DOHH2 (cell line): ENCODE data around the gene CATSPER3.

Experiments
- H3F3A ChIP-seq: fragments of 200-600 bp; sonication (generic), shearing (Covaris generic); 2 replicates; pipeline ENCODE4 v1.6.0; 2016; ENCODE audit warnings: antibody characterized with exemption, mild to moderate bottlenecking; ENCODE audit not compliant: control insufficient read depth, insufficient read depth
- H3K27ac ChIP-seq: fragments of 200-600 bp; sonication (generic); 2 replicates; pipeline ENCODE4 v1.5.1; 2014; ENCODE audit warnings: low read depth, mild to moderate bottlenecking, low read length, moderate library complexity
- H3K27me3 ChIP-seq: fragments of 200-600 bp; sonication (generic); 2 replicates; pipeline ENCODE4 v1.6.1; 2014; ENCODE audit warnings: mild to moderate bottlenecking, low read length, mixed read lengths; ENCODE audit not compliant: control insufficient read depth
- H3K36me3 ChIP-seq: fragments of 200-600 bp; sonication (generic); 2 replicates; pipeline ENCODE4 v1.6.1; 2014; ENCODE audit warnings: mild to moderate bottlenecking, low read length, moderate library complexity, mixed read lengths; ENCODE audit not compliant: control insufficient read depth
- H3K4me1 ChIP-seq: fragments of 200-600 bp; sonication (generic); 2 replicates; pipeline ENCODE4 v1.6.1; 2014; ENCODE audit warnings: mild to moderate bottlenecking, low read length, mixed read lengths; ENCODE audit not compliant: control insufficient read depth
- H3K4me2 ChIP-seq: fragments of 200-600 bp; sonication (generic); 2 replicates; pipeline ENCODE4 v1.6.0; 2014; ENCODE audit warnings: mild to moderate bottlenecking, low read length, moderate library complexity
- H3K4me3 ChIP-seq: fragments of 200-600 bp; sonication (generic); 2 replicates; pipeline ENCODE4 v1.5.1; 2014; ENCODE audit warnings: mild to moderate bottlenecking, low read length, mixed read lengths
- H3K79me2 ChIP-seq: fragments of 200-600 bp; sonication (generic); 2 replicates; pipeline ENCODE4 v1.6.1; 2014; ENCODE audit warnings: mild to moderate bottlenecking, low read length, mixed read lengths; ENCODE audit not compliant: control insufficient read depth
- H3K9me2 ChIP-seq: fragments of 200-600 bp; sonication (generic); replicated peaks from 2 replicates; pipeline ENCODE4 v1.6.1; 2014; ENCODE audit warnings: mild to moderate bottlenecking, low read length, mixed read lengths; ENCODE audit not compliant: control insufficient read depth
- H3K9me3 ChIP-seq: fragments of 200-600 bp; sonication (generic); 2 replicates; pipeline ENCODE4 v1.6.1; 2014; ENCODE audit warnings: antibody characterized with exemption, low read length, mixed read lengths; ENCODE audit not compliant: control insufficient read depth, insufficient read depth
- H4K20me1 ChIP-seq: fragments of 200-600 bp; sonication (generic); 2 replicates; pipeline ENCODE4 v1.6.0; 2014; ENCODE audit warnings: low read depth, mild to moderate bottlenecking, antibody characterized with exemption, low read length, moderate library complexity; ENCODE audit not compliant: control insufficient read depth, insufficient read depth
- EZH2phosphoT487 ChIP-seq: fragments of 200-600 bp; sonication (generic); IDR thresholded peaks from 2 replicates; pipeline ENCODE4 v1.6.1; 2017; ENCODE audit warnings: borderline replicate concordance, mild to moderate bottlenecking, antibody characterized with exemption, low read length, moderate library complexity, mixed read lengths
- TF ChIP-seq, protein P1 (sequence below): fragments of 200-600 bp; sonication (generic); IDR thresholded peaks from one replicate; pipeline ENCODE4 v1.5.1; 2014; ENCODE audit warnings: antibody characterized with exemption, mild to moderate bottlenecking, low read depth, low read length; ENCODE audit not compliant: poor library complexity, severe bottlenecking

Gene CATSPER3

GRCh38 chr5:134967607-134968006 lies at the start of gene CATSPER3:
CATSPER3 (plus strand) TSS chr5:134967907; CDS start chr5:134967992, 85 bp downstream.
- Histone ChIP-seq H3K9me2 (no peaks in the 10 kb centered on the region), H3K4me3 (no peak within 1 kb of the TSS), H3K27me3 (no peaks in the 10 kb centered on the region), H3K9me3 (no peaks in the 10 kb centered on the region), H3K4me1 (no peaks in the 10 kb centered on the region), H3K4me2 (no peak within 1 kb of the TSS), H4K20me1 (no peaks in the 10 kb centered on the region), H3K36me3 (peaks cover 8% of the 10 kb centered on the region; the same call in 1 of the 2 replicates), H3K27ac (no peak within 1 kb of the TSS), H3F3A (no peaks in the 10 kb centered on the region), H3K79me2 (no peaks in the 10 kb centered on the region)
- no peak for TF ChIP-seq EZH2phosphoT487
- TF ChIP-seq, protein P1, sequence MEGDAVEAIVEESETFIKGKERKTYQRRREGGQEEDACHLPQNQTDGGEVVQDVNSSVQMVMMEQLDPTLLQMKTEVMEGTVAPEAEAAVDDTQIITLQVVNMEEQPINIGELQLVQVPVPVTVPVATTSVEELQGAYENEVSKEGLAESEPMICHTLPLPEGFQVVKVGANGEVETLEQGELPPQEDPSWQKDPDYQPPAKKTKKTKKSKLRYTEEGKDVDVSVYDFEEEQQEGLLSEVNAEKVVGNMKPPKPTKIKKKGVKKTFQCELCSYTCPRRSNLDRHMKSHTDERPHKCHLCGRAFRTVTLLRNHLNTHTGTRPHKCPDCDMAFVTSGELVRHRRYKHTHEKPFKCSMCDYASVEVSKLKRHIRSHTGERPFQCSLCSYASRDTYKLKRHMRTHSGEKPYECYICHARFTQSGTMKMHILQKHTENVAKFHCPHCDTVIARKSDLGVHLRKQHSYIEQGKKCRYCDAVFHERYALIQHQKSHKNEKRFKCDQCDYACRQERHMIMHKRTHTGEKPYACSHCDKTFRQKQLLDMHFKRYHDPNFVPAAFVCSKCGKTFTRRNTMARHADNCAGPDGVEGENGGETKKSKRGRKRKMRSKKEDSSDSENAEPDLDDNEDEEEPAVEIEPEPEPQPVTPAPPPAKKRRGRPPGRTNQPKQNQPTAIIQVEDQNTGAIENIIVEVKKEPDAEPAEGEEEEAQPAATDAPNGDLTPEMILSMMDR = no peak

DNA sequence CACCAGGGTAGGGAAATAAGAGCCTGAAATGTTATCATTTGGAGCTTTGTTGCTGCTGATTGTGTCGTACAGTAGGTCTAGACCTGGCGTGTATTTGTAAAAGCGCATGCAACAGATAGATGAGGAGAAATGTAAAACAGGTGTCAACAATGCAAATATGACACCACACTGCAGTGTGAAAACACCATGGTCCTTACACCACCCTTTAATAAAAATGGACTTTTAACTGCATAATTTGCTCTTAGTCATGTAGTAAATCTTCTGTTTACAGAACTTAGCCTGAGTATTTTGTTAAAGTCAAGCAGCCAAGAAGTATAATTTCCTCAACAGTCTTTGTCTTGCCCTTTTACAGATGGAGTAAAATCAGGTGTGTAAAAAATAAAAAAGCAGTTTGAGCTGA lies 48.8 kb upstream of the CATSPER3 start:
- TF ChIP-seq, protein P1 = no peak
- TF ChIP-seq EZH2phosphoT487 = no peak
- Histone ChIP-seq H3K79me2 (peaks cover 21% of the 10 kb centered on the region), H3K36me3 (peaks cover 65% of the 10 kb centered on the region), H3K27me3 (no peaks in the 10 kb centered on the region), H3K4me1 (no peaks in the 10 kb centered on the region), H4K20me1 (no peaks in the 10 kb centered on the region), H3K27ac (no peak overlapping the region), H3K4me2 (no peak overlapping the region), H3F3A (no peaks in the 10 kb centered on the region), H3K9me2 (no peaks in the 10 kb centered on the region), H3K4me3 (no peak overlapping the region), H3K9me3 (no peaks in the 10 kb centered on the region)

DNA sequence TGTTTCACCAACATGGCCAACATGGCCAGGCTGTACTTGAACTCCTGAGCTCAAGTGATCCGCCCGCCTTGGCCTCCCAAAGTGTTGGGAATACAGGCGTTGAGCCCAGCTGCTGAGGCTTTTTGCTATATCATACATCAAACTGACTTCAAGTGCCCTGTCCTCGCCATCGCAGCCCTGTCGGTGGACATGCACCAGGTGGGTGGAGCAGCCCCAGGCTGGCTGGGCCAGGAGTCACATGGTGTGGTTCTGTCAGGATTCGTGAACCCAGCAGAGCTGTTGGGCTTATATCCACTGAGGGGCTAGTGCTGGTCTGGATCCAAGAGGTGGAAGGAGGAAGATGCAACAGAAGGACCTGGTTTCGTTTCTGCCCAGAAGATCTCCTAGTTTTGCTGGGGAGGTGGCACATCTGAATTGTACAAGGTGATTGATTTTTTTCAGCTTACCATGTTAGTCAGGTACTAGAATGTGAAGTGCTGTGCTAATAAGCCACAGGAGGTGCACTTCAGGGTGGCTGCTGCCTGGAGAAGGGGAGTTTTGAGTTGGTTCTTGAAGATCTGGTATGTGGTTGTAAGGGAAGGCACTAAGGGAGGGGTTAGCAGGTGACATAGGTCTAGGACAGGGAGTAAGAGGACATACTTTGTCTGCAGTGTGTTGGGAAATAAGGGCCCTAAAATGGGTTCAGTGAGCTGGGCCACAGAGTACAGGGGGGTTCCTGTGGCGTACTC lies 46.7 kb upstream of the CATSPER3 start:
- Histone ChIP-seq H3K4me1 (no peaks in the 10 kb centered on the region), H3K27ac (no peak overlapping the region), H3K36me3 (peaks cover 46% of the 10 kb centered on the region), H3K4me2 (no peak overlapping the region), H3K27me3 (no peaks in the 10 kb centered on the region), H3K9me3 (no peaks in the 10 kb centered on the region), H3F3A (no peaks in the 10 kb centered on the region), H4K20me1 (no peaks in the 10 kb centered on the region), H3K9me2 (no peaks in the 10 kb centered on the region), H3K79me2 (peaks cover 21% of the 10 kb centered on the region), H3K4me3 (no peak overlapping the region)
- TF ChIP-seq, protein P1 = no peak
- TF ChIP-seq EZH2phosphoT487 = no peak
